GM23248 (cell line): ENCODE data around the gene PPARGC1A. TPM values are rescaled to one million over a fixed set of nuclear protein-coding genes. Genes with fewer than 3 reads are reported as not detected.

Source experiments
- DNase-seq: peaks from one replicate; pipeline ENCODE4 v3.0.0-alpha.2; 2015
- H2AFZ ChIP-seq: fragments of 200-600 bp; sonication (generic); 2 replicates; pipeline ENCODE4 v1.6.1; 2016; ENCODE audit warnings: antibody characterized with exemption
- H3F3A ChIP-seq: fragments of 200-600 bp; sonication (generic); 2 replicates; pipeline ENCODE4 v1.6.1; 2016; ENCODE audit warnings: mild to moderate bottlenecking, antibody characterized with exemption, mixed run types; ENCODE audit not compliant: insufficient read depth
- H3K27ac ChIP-seq: fragments of 200-600 bp; sonication (generic); 2 replicates; pipeline ENCODE4 v1.5.1; 2016; ENCODE audit warnings: mild to moderate bottlenecking
- H3K27me3 ChIP-seq: fragments of 200-600 bp; sonication (generic); replicated peaks from 2 replicates; pipeline ENCODE4 v1.6.1; 2016; ENCODE audit warnings: mild to moderate bottlenecking; ENCODE audit not compliant: insufficient read depth
- H3K36me3 ChIP-seq: fragments of 200-600 bp; sonication (generic); 2 replicates; pipeline ENCODE4 v1.6.1; 2016; ENCODE audit warnings: low read depth, mild to moderate bottlenecking
- H3K4me1 ChIP-seq: fragments of 200-600 bp; sonication (generic); 2 replicates; pipeline ENCODE4 v1.6.1; 2016; ENCODE audit warnings: mild to moderate bottlenecking; ENCODE audit not compliant: insufficient read depth
- H3K4me2 ChIP-seq: fragments of 200-600 bp; sonication (generic); one replicate; pipeline ENCODE4 v1.6.1; 2016; ENCODE audit warnings: mild to moderate bottlenecking; ENCODE audit not compliant: unreplicated experiment
- H3K4me3 ChIP-seq: fragments of 200-600 bp; sonication (generic); 2 replicates; pipeline ENCODE4 v1.5.1; 2016; ENCODE audit warnings: mild to moderate bottlenecking
- H3K79me2 ChIP-seq: fragments of 200-600 bp; sonication (generic); 2 replicates; pipeline ENCODE4 v1.6.1; 2016; ENCODE audit warnings: mild to moderate bottlenecking; ENCODE audit not compliant: insufficient read depth
- H3K9ac ChIP-seq: fragments of 200-600 bp; sonication (generic); 2 replicates; pipeline ENCODE4 v1.6.1; 2016; ENCODE audit warnings: mild to moderate bottlenecking
- H3K9me2 ChIP-seq: fragments of 200-600 bp; sonication (generic); 2 replicates; pipeline ENCODE4 v1.6.1; 2016; ENCODE audit warnings: mixed run types, mild to moderate bottlenecking, moderate library complexity; ENCODE audit not compliant: insufficient read depth
- H3K9me3 ChIP-seq: fragments of 200-600 bp; sonication (generic); one replicate; pipeline ENCODE4 v1.6.1; 2017; ENCODE audit warnings: low read depth
- H4K20me1 ChIP-seq: fragments of 200-600 bp; sonication (generic); 2 replicates; pipeline ENCODE4 v1.6.0; 2016; ENCODE audit not compliant: insufficient read depth
- EZH2 ChIP-seq: fragments of 200-600 bp; sonication (generic); IDR thresholded peaks from 2 replicates; pipeline ENCODE4 v1.6.1; 2018; ENCODE audit warnings: antibody characterized with exemption, mild to moderate bottlenecking; ENCODE audit not compliant: insufficient read depth, poor library complexity, severe bottlenecking
- EZH2phosphoT487 ChIP-seq: fragments of 200-600 bp; sonication (generic); IDR thresholded peaks from 2 replicates; pipeline ENCODE4 v1.6.1; 2018; ENCODE audit warnings: antibody characterized with exemption, moderate library complexity, mild to moderate bottlenecking, low read depth; ENCODE audit not compliant: insufficient read depth
- WGBS, 2 experiments: methylation state at CpG; one replicate each; pipeline ENCODE4 v1.1.6; 2015 to 2017; ENCODE audit warnings: low lambda C conversion rate in 2 of 2, low coverage in 1 of 2; ENCODE audit errors: missing lambda C conversion rate in 2 of 2; 5-methylcytosine and 5-hydroxymethylcytosine counted together
- in situ Hi-C: fragments of 300-500 bp; cut with MboI; formaldehyde crosslinking; loops from 2 replicates; pipeline ENCODE4 v1.15.0; 2020
- polyA plus RNA-seq: library from polyadenylated mRNA; unstranded; fragments of >200 nt; fragmentation: Nextera tagmentation; extraction: Ambion mirVana; gene quantifications from 2 replicates; pipeline ENCODE4 v1.2.1, GENCODE V29; 2016
- total RNA-seq: library from RNA; depleted of rRNA; stranded (reverse); fragments of >200 nt; shearing (Covaris generic); gene quantifications from 2 replicates; pipeline ENCODE4 v1.2.3, GENCODE V29; 2014

PPARGC1A gene
- total and polyA plus RNA-seq, 2 experiments from 2014 or later: not detected

- H3K4me1 ChIP-seq: no peaks in the 10 kb centered on the region
- H3K9ac ChIP-seq: no peak overlapping the region
- H3K36me3 ChIP-seq: no peaks in the 10 kb centered on the region
- no peak overlapping the region for H3K4me3 ChIP-seq
- no peaks in the 10 kb centered on the region for H3K27me3 ChIP-seq
- H3K9me2 ChIP-seq: no peaks in the 10 kb centered on the region
- H3K9me3 ChIP-seq: no peaks in the 10 kb centered on the region
- in situ Hi-C loops: no loop called here
- H2AFZ ChIP-seq: no peak overlapping the region
- DNase-seq: no peak
- H3F3A ChIP-seq: no peaks in the 10 kb centered on the region
- H3K4me2 ChIP-seq: no peak overlapping the region
- no peak overlapping the region for H3K27ac ChIP-seq
- 40 to 49% methylated on average over 4 of the region's 4 CpGs for WGBS, 2 experiments
- no peaks in the 10 kb centered on the region for H4K20me1 ChIP-seq
- TF ChIP-seq EZH2 (no peak), EZH2phosphoT487 (no peak)
- no peaks in the 10 kb centered on the region for H3K79me2 ChIP-seq
Measured at GRCh38 chr4:23839279-23839678, 50.6 kb downstream of the PPARGC1A start.

- WGBS, 2 experiments: 14 to 17% methylated on average over 3 of the region's 3 CpGs
- no peaks in the 10 kb centered on the region for H4K20me1 ChIP-seq
Measured at GRCh38 chr4:23838607-23839006, 51.2 kb downstream of the PPARGC1A start.

GRCh38 chr4:23838131-23838530 is 51.7 kb downstream of the PPARGC1A start:
- no peak overlapping the region for H2AFZ ChIP-seq
- H3K27me3 ChIP-seq: no peaks in the 10 kb centered on the region
- no peaks in the 10 kb centered on the region for H4K20me1 ChIP-seq
- H3K27ac ChIP-seq: no peak overlapping the region
- H3F3A ChIP-seq: no peaks in the 10 kb centered on the region
- no peak for TF ChIP-seq EZH2phosphoT487
- TF ChIP-seq EZH2: no peak
- H3K36me3 ChIP-seq: no peaks in the 10 kb centered on the region
- WGBS, 2 experiments: 33% methylated on average over 3 of the region's 3 CpGs
- H3K9ac ChIP-seq: no peak overlapping the region
- DNase-seq: no peak
- H3K4me3 ChIP-seq: no peak overlapping the region
- in situ Hi-C loops: no loop called here
- H3K4me2 ChIP-seq: no peak overlapping the region
- no peaks in the 10 kb centered on the region for H3K79me2 ChIP-seq
- no peaks in the 10 kb centered on the region for H3K4me1 ChIP-seq
- no peaks in the 10 kb centered on the region for H3K9me3 ChIP-seq
- H3K9me2 ChIP-seq: no peaks in the 10 kb centered on the region

More at GRCh38 chr4:23838607-23839006, 51.2 kb downstream of the PPARGC1A start:
- Histone ChIP-seq H3K4me3 (no peak overlapping the region), H3K4me2 (no peak overlapping the region), H3K27ac (no peak overlapping the region), H3K79me2 (no peaks in the 10 kb centered on the region), H3K9ac (no peak overlapping the region), H3K9me3 (no peaks in the 10 kb centered on the region), H3K27me3 (no peaks in the 10 kb centered on the region), H3K9me2 (no peaks in the 10 kb centered on the region), H3K36me3 (no peaks in the 10 kb centered on the region), H3K4me1 (no peaks in the 10 kb centered on the region), H2AFZ (no peak overlapping the region), H3F3A (no peaks in the 10 kb centered on the region)
- TF ChIP-seq EZH2 (no peak), EZH2phosphoT487 (no peak)
- DNase-seq: no peak
- in situ Hi-C loops: no loop called here

- Histone ChIP-seq H3K79me2 (no peaks in the 10 kb centered on the region), H3K4me3 (no peak overlapping the region), H3K4me2 (no peak overlapping the region), H2AFZ (no peak overlapping the region), H3K27ac (no peak overlapping the region), H3F3A (no peaks in the 10 kb centered on the region), H3K4me1 (no peaks in the 10 kb centered on the region), H3K9me2 (no peaks in the 10 kb centered on the region), H3K9ac (no peak overlapping the region), H3K36me3 (no peaks in the 10 kb centered on the region), H4K20me1 (no peaks in the 10 kb centered on the region), H3K27me3 (no peaks in the 10 kb centered on the region), H3K9me3 (no peaks in the 10 kb centered on the region)
- no peak for TF ChIP-seq EZH2
- TF ChIP-seq EZH2phosphoT487: no peak
- no peak for DNase-seq
- WGBS, 2 experiments: 35 to 57% methylated on average over 2 of the region's 2 CpGs
- in situ Hi-C loops: no loop called here
Measured at GRCh38 chr4:23837371-23837770, 52.5 kb downstream of the PPARGC1A start.

GRCh38 chr4:23835774-23836478 is 53.9 kb downstream of the PPARGC1A start:
- no peaks in the 10 kb centered on the region for H3K9me3 ChIP-seq
- H3K9ac ChIP-seq: no peak overlapping the region
- in situ Hi-C loops: no loop called here
- no peak overlapping the region for H3K4me2 ChIP-seq
- no peaks in the 10 kb centered on the region for H3K4me1 ChIP-seq
- H2AFZ ChIP-seq: no peak overlapping the region
- no peaks in the 10 kb centered on the region for H4K20me1 ChIP-seq
- H3K9me2 ChIP-seq: no peaks in the 10 kb centered on the region
- WGBS, 2 experiments: 40% methylated on average over 8 of the region's 8 CpGs
- TF ChIP-seq EZH2phosphoT487 (no peak), EZH2 (no peak)
- no peaks in the 10 kb centered on the region for H3K79me2 ChIP-seq
- no peak overlapping the region for H3K27ac ChIP-seq
- H3K4me3 ChIP-seq: no peak overlapping the region
- no peaks in the 10 kb centered on the region for H3F3A ChIP-seq
- H3K36me3 ChIP-seq: no peaks in the 10 kb centered on the region
- no peak for DNase-seq
- H3K27me3 ChIP-seq: no peaks in the 10 kb centered on the region
